ENCODE measurements around the gene FGD5.
"Not testable (repeated sequence)": the region's sequence is repeated elsewhere in the genome, so short reads cannot be mapped to it uniquely, and the experiment has no call there.

FGD5 gene

DNA sequence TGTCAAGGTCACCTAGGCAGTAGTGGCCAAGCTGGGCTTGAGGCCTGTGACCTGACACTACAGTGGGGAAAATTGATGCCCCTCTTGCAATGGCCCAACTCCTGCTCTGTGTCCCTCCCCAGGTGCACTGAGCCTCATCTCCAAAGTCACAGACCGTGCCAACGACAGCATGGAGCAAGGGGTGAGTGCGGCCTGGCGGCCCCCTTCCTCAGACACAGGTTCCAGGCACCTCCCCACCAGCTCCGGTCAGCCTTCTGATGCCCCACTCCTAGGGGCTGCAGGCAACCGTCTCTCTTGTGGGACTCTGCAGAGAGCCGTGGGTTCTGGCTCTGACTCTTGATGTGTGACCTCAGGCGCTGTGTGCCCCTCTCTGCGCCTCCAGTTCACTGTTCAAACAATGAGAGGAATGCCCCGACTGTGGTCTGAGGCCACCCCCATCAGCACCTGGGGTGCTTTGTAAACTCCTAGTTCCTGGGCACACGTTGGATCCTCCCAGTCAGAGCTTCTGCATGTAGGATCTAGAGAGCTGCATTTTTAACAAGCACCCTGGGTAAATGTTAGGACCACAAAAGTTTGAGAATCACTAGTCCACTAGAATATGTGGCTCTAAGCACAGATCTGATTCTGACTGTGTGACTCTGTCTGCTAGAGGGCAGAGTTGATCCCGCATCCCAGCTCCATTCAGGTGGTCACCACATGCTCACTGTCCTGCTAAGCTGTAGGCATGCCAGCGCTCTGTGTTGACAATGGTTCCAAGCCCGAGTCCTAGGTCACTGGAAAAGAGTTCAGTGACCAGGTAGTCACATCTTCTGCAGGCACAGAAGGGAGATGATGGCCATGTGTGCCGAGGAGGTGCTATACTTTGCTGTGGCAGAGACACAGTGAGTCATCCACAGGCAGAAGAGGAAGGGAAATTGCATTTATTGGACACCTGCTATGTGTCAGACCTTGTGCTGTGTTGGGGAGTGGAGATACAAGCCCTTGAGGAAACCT lies 82.4 kb downstream of the FGD5 start:
- Histone ChIP-seq H3K27ac (ENCODE audit: low read length) (peak overlapping the region; percentile 49; the same call in 1 of the 2 replicates), H3K79me2 (ENCODE audit: insufficient read depth, low read length) (no peaks in the 10 kb centered on the region), H3K27me3 (ENCODE audit: insufficient read depth, low read length, poor library complexity) (no peaks in the 10 kb centered on the region), H3K36me3 (ENCODE audit: insufficient read depth, low read length) (no peaks in the 10 kb centered on the region; the same call in 1 of the 2 replicates), H3K9me3 (ENCODE audit: insufficient read depth, low read length, severe bottlenecking) (peaks cover 8% of the 10 kb centered on the region), H3K4me1 (ENCODE audit: insufficient read depth, low read length) (peaks cover 25% of the 10 kb centered on the region), H4K20me1 (ENCODE audit: insufficient read depth, low read length) (no peaks in the 10 kb centered on the region), H3K4me3 (ENCODE audit: low read depth in 1 of 2, low read length in 2 of 2) (no peak overlapping the region), H3K9ac (ENCODE audit: low read depth, low read length) (no peak overlapping the region), H2AFZ (ENCODE audit: low read depth, low read length) (no peak overlapping the region), H3K4me2 (ENCODE audit: insufficient read depth, low read length) (no peak overlapping the region)
- ATAC-seq (ENCODE audit: insufficient read depth, low read depth) (peak; percentile 47), DNase-seq (no peak)
- TF ChIP-seq EZH2 (IDR thresholded peaks at IDR 0.05; ENCODE audit: borderline replicate concordance, low read depth, low read length, severe bottlenecking): no peak
- TF ChIP-seq, protein P1, sequence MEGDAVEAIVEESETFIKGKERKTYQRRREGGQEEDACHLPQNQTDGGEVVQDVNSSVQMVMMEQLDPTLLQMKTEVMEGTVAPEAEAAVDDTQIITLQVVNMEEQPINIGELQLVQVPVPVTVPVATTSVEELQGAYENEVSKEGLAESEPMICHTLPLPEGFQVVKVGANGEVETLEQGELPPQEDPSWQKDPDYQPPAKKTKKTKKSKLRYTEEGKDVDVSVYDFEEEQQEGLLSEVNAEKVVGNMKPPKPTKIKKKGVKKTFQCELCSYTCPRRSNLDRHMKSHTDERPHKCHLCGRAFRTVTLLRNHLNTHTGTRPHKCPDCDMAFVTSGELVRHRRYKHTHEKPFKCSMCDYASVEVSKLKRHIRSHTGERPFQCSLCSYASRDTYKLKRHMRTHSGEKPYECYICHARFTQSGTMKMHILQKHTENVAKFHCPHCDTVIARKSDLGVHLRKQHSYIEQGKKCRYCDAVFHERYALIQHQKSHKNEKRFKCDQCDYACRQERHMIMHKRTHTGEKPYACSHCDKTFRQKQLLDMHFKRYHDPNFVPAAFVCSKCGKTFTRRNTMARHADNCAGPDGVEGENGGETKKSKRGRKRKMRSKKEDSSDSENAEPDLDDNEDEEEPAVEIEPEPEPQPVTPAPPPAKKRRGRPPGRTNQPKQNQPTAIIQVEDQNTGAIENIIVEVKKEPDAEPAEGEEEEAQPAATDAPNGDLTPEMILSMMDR (IDR thresholded peaks at IDR 0.05; ENCODE audit: borderline replicate concordance, extremely low read depth, low read length, poor library complexity, severe bottlenecking): no peak

DNA sequence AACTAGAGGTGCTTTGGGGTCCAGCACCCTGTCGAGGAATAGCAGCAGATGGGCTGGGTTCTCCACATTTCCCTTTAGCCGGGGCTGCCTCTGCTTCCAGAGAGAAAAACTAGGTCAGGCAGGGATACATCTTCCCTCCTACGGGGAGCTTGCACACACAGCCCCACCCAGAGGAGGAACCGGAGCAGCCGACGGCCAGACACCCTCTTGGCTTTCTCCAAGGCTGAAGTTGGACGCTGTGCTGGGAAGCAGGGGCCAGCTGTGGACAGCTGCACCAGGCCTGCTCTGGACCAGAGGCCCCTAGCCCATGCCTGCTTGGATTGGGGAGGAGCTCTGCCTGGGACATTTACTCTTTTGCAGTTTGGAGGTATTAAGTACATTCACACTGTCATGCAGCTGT lies 84.0 kb downstream of the FGD5 start:
- Histone ChIP-seq H3K36me3 (ENCODE audit: insufficient read depth, low read length) (no peaks in the 10 kb centered on the region; the same call in 1 of the 2 replicates), H3K4me2 (ENCODE audit: insufficient read depth, low read length) (no peak overlapping the region), H4K20me1 (ENCODE audit: insufficient read depth, low read length) (no peaks in the 10 kb centered on the region), H3K27ac (ENCODE audit: low read length) (no peak overlapping the region), H3K27me3 (ENCODE audit: insufficient read depth, low read length, poor library complexity) (no peaks in the 10 kb centered on the region), H3K4me1 (ENCODE audit: insufficient read depth, low read length) (peaks cover 41% of the 10 kb centered on the region), H3K9ac (ENCODE audit: low read depth, low read length) (no peak overlapping the region), H3K4me3 (ENCODE audit: low read depth in 1 of 2, low read length in 2 of 2) (no peak overlapping the region), H2AFZ (ENCODE audit: low read depth, low read length) (no peak overlapping the region), H3K79me2 (ENCODE audit: insufficient read depth, low read length) (no peaks in the 10 kb centered on the region), H3K9me3 (ENCODE audit: insufficient read depth, low read length, severe bottlenecking) (peaks cover 8% of the 10 kb centered on the region)
- no peak for DNase-seq
- ATAC-seq (ENCODE audit: insufficient read depth, low read depth): no peak
- TF ChIP-seq, protein P1 (IDR thresholded peaks at IDR 0.05; ENCODE audit: borderline replicate concordance, extremely low read depth, low read length, poor library complexity, severe bottlenecking): no peak
- TF ChIP-seq EZH2 (IDR thresholded peaks at IDR 0.05; ENCODE audit: borderline replicate concordance, low read depth, low read length, severe bottlenecking): no peak

DNA sequence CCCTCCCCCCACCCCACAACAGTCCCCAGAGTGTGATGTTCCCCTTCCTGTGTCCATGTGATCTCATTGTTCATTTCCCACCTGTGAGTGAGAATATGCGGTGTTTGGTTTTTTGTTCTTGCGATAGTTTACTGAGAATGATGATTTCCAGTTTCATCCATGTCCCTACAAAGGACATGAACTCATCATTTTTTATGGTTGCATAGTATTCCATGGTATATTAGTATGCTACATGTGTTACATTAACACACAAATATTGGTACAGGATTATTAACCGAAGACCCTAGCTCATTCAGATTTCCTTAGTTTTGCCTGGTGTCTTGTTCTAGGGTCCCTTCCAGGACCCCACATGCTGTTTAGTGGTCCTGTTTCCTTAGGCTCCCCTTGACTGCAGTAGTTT lies 84.7 kb downstream of the FGD5 start:
- H3K27ac ChIP-seq (ENCODE audit: low read length); H4K20me1 ChIP-seq (ENCODE audit: insufficient read depth, low read length); ATAC-seq (ENCODE audit: insufficient read depth, low read depth); H3K9me3 ChIP-seq (ENCODE audit: insufficient read depth, low read length, severe bottlenecking); H3K79me2 ChIP-seq (ENCODE audit: insufficient read depth, low read length); H3K36me3 ChIP-seq (ENCODE audit: insufficient read depth, low read length); H3K27me3 ChIP-seq (ENCODE audit: insufficient read depth, low read length, poor library complexity); H3K4me3 ChIP-seq (ENCODE audit: low read depth in 1 of 2, low read length in 2 of 2); H3K9ac ChIP-seq (ENCODE audit: low read depth, low read length); H3K4me2 ChIP-seq (ENCODE audit: insufficient read depth, low read length); H2AFZ ChIP-seq (ENCODE audit: low read depth, low read length); DNase-seq: not testable (repeated sequence)
- peaks cover 46% of the 10 kb centered on the region for H3K4me1 ChIP-seq (ENCODE audit: insufficient read depth, low read length)

DNA sequence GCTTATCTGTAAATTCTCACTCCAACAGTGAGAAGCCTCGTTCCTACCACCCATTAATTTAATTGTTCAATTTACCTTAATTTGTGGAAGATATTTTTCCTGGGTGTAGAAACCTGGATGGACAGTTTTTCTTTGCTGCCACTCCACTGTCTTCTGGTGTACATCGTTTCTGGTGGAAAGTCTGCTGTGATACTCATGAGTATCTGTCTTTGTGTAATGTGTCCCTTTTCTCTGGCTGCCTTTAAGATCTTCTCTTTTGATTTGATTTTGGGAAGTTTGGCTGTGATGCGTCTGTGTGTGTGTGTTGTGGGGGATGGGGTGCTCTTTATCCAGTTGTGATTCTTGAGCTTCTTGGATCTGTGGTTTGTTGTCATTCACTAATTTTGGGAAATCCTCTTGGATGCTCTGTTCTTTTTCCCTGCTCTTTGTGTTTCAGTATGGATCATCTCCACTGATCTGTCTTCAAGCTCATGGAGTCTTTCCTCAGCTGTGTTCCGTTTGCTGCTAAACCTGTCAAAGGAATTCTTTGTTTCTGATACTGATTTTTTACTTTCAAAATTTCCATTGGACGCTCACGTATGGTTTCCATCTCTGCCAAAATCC lies 86.4 kb downstream of the FGD5 start:
- H3K4me2 ChIP-seq (ENCODE audit: insufficient read depth, low read length): no peak overlapping the region
- TF ChIP-seq, protein P1 (IDR thresholded peaks at IDR 0.05; ENCODE audit: borderline replicate concordance, extremely low read depth, low read length, poor library complexity, severe bottlenecking): no peak
- no peak for TF ChIP-seq EZH2 (IDR thresholded peaks at IDR 0.05; ENCODE audit: borderline replicate concordance, low read depth, low read length, severe bottlenecking)
- no peak overlapping the region for H3K4me3 ChIP-seq (ENCODE audit: low read depth in 1 of 2, low read length in 2 of 2)
- no peaks in the 10 kb centered on the region for H3K79me2 ChIP-seq (ENCODE audit: insufficient read depth, low read length)
- no peaks in the 10 kb centered on the region for H3K27me3 ChIP-seq (ENCODE audit: insufficient read depth, low read length, poor library complexity)
- ATAC-seq (ENCODE audit: insufficient read depth, low read depth) (no peak), DNase-seq (no peak)
- no peaks in the 10 kb centered on the region; the same call in 1 of the 2 replicates for H3K36me3 ChIP-seq (ENCODE audit: insufficient read depth, low read length)
- peaks cover 38% of the 10 kb centered on the region for H3K4me1 ChIP-seq (ENCODE audit: insufficient read depth, low read length)
- no peaks in the 10 kb centered on the region for H4K20me1 ChIP-seq (ENCODE audit: insufficient read depth, low read length)
- peaks cover 8% of the 10 kb centered on the region for H3K9me3 ChIP-seq (ENCODE audit: insufficient read depth, low read length, severe bottlenecking)
- H3K27ac ChIP-seq (ENCODE audit: low read length): peak overlapping the region; percentile 74; the same call in 1 of the 2 replicates
- no peak overlapping the region for H2AFZ ChIP-seq (ENCODE audit: low read depth, low read length)
- H3K9ac ChIP-seq (ENCODE audit: low read depth, low read length): no peak overlapping the region

Measured in DND-41 (cell line).